RWPE2 (cell line): Measurements from ENCODE around the gene CGNL1.

Experiments
- ATAC-seq: fragments of 200-7000 bp; cut with Tn5 transposase; 3 replicates; pipeline ENCODE4 v1.9.1; 2021; ENCODE audit warnings: low read depth
- DNase-seq: peaks from one replicate; pipeline ENCODE4 v3.0.0-alpha.2; 2020; ENCODE audit warnings: low spot score
- H3K27ac ChIP-seq: fragments of 450-650 bp; 2 replicates; pipeline ENCODE4 v1.5.1; 2017; ENCODE audit warnings: mild to moderate bottlenecking; ENCODE audit not compliant: poor library complexity, severe bottlenecking
- H3K27me3 ChIP-seq: fragments of 250-450 bp; sonication (Bioruptor Pico); 2 replicates; pipeline ENCODE4 v1.5.1; 2021; ENCODE audit warnings: mild to moderate bottlenecking, moderate library complexity; ENCODE audit not compliant: insufficient read depth, poor library complexity, severe bottlenecking
- H3K36me3 ChIP-seq: fragments of 250-450 bp; sonication (Bioruptor Pico); 2 replicates; pipeline ENCODE4 v1.5.1; 2020; ENCODE audit warnings: low read depth, mild to moderate bottlenecking, moderate library complexity
- H3K4me1 ChIP-seq: fragments of 250-450 bp; sonication (Bioruptor Pico); 2 replicates; pipeline ENCODE4 v1.5.1; 2021; ENCODE audit warnings: mild to moderate bottlenecking, moderate library complexity; ENCODE audit not compliant: insufficient read depth, poor library complexity, severe bottlenecking
- H3K4me3 ChIP-seq: fragments of 250-450 bp; sonication (Bioruptor Pico); 2 replicates; pipeline ENCODE4 v1.5.1; 2021; ENCODE audit warnings: mild to moderate bottlenecking, moderate library complexity; ENCODE audit not compliant: severe bottlenecking
- H3K9me3 ChIP-seq: fragments of 250-450 bp; sonication (Bioruptor Pico); 2 replicates; pipeline ENCODE4 v1.5.1; 2021; ENCODE audit warnings: mild to moderate bottlenecking, moderate library complexity; ENCODE audit not compliant: severe bottlenecking
- CTCF ChIP-seq: fragments of 450-650 bp; IDR thresholded peaks from one replicate; pipeline ENCODE4 v1.5.1; 2017; ENCODE audit warnings: mild to moderate bottlenecking, moderate library complexity; ENCODE audit not compliant: poor library complexity, severe bottlenecking

Gene CGNL1

GRCh38 chr15:57565311-57565710 lies 189.0 kb downstream of the CGNL1 start:
- TF ChIP-seq CTCF: no peak
- peak; percentile 58 for ATAC-seq
- DNase-seq: peak; percentile 76
- Histone ChIP-seq H3K9me3 (no peaks in the 10 kb centered on the region), H3K36me3 (no peaks in the 10 kb centered on the region), H3K27ac (peak overlapping the region; percentile 27), H3K4me1 (peaks cover 27% of the 10 kb centered on the region), H3K4me3 (no peak overlapping the region), H3K27me3 (no peaks in the 10 kb centered on the region)

GRCh38 chr15:57566834-57567233 lies 190.5 kb downstream of the CGNL1 start:
- H3K36me3 ChIP-seq: no peaks in the 10 kb centered on the region
- DNase-seq: peak; percentile 21
- no peaks in the 10 kb centered on the region for H3K9me3 ChIP-seq
- peak overlapping the region; percentile 21 for H3K27ac ChIP-seq
- no peaks in the 10 kb centered on the region for H3K27me3 ChIP-seq
- TF ChIP-seq CTCF: no peak
- H3K4me1 ChIP-seq: peaks cover 37% of the 10 kb centered on the region
- H3K4me3 ChIP-seq: no peak overlapping the region
- 0 out of 3 replicates have a peak, but pooled peaks have one; percentile 1 for ATAC-seq

- Histone ChIP-seq H3K4me3 (no peak overlapping the region), H3K27ac (no peak overlapping the region), H3K4me1 (peaks cover 39% of the 10 kb centered on the region), H3K9me3 (no peaks in the 10 kb centered on the region), H3K36me3 (no peaks in the 10 kb centered on the region), H3K27me3 (no peaks in the 10 kb centered on the region)
- TF ChIP-seq CTCF: no peak
- DNase-seq: no peak
- ATAC-seq: no peak
Measured at GRCh38 chr15:57567891-57568290, 191.6 kb downstream of the CGNL1 start.

- H3K4me1 ChIP-seq: peaks cover 39% of the 10 kb centered on the region
- H3K27me3 ChIP-seq: no peaks in the 10 kb centered on the region
- DNase-seq: no peak
- no peaks in the 10 kb centered on the region for H3K36me3 ChIP-seq
- no peaks in the 10 kb centered on the region for H3K9me3 ChIP-seq
- H3K27ac ChIP-seq: no peak overlapping the region
- no peak overlapping the region for H3K4me3 ChIP-seq
- no peak for TF ChIP-seq CTCF
- ATAC-seq: no peak
Measured at GRCh38 chr15:57568299-57568698, 192.0 kb downstream of the CGNL1 start.

- DNase-seq: peak; percentile 34
- peaks cover 34% of the 10 kb centered on the region for H3K4me1 ChIP-seq
- no peak for ATAC-seq
- H3K4me3 ChIP-seq: no peak overlapping the region
- peak overlapping the region; percentile 89 for H3K27ac ChIP-seq
- H3K27me3 ChIP-seq: no peaks in the 10 kb centered on the region
- H3K9me3 ChIP-seq: no peaks in the 10 kb centered on the region
- H3K36me3 ChIP-seq: no peaks in the 10 kb centered on the region
- TF ChIP-seq CTCF: no peak
Measured at GRCh38 chr15:57570340-57570739, 194.0 kb downstream of the CGNL1 start.
